GM23338 (cell line): ENCODE results near the gene MLPH. TPM values are rescaled to one million over a fixed set of nuclear protein-coding genes. Genes with fewer than 3 reads are reported as not detected.

Experiments used
- ATAC-seq: fragments of 200-7000 bp; cut with Tn5 transposase; 3 replicates; pipeline ENCODE4 v1.9.1; 2020
- DNase-seq: peaks from one replicate; pipeline ENCODE4 v3.0.0-alpha.2; 2015; ENCODE audit warnings: low spot score
- H2AFZ ChIP-seq: fragments of 200-600 bp; sonication (generic); 2 replicates; pipeline ENCODE4 v1.8.0; 2016; ENCODE audit warnings: antibody characterized with exemption, mild to moderate bottlenecking, moderate library complexity
- H3F3A ChIP-seq: fragments of 200-600 bp; sonication (generic); replicated peaks from 2 replicates; pipeline ENCODE4 v1.8.0; 2017; ENCODE audit warnings: antibody characterized with exemption, mixed run types, low read depth
- H3K27ac ChIP-seq: fragments of 200-600 bp; sonication (generic); 2 replicates; pipeline ENCODE4 v1.6.1; 2016; ENCODE audit warnings: low read depth
- H3K27me3 ChIP-seq: fragments of 200-600 bp; sonication (generic); 2 replicates; pipeline ENCODE4 v1.8.0; 2016; ENCODE audit warnings: mild to moderate bottlenecking, mixed run types, moderate library complexity; ENCODE audit not compliant: insufficient read depth
- H3K36me3 ChIP-seq: fragments of 200-600 bp; sonication (generic); 2 replicates; pipeline ENCODE4 v1.8.0; 2016; ENCODE audit warnings: mild to moderate bottlenecking; ENCODE audit not compliant: insufficient read depth
- H3K4me1 ChIP-seq: fragments of 200-600 bp; sonication (generic); 2 replicates; pipeline ENCODE4 v1.8.0; 2016; ENCODE audit warnings: mild to moderate bottlenecking, moderate library complexity; ENCODE audit not compliant: insufficient read depth
- H3K4me2 ChIP-seq: fragments of 200-600 bp; sonication (generic); 2 replicates; pipeline ENCODE4 v1.7.1; 2017; ENCODE audit warnings: mixed run types
- H3K4me3 ChIP-seq: fragments of 200-600 bp; sonication (generic); 2 replicates; pipeline ENCODE4 v1.6.1; 2016; ENCODE audit warnings: mixed run types
- H3K79me2 ChIP-seq: fragments of 200-600 bp; sonication (generic); replicated peaks from 2 replicates; pipeline ENCODE4 v1.8.0; 2017; ENCODE audit warnings: mild to moderate bottlenecking; ENCODE audit not compliant: insufficient read depth
- H3K9me2 ChIP-seq: fragments of 200-600 bp; sonication (generic); 2 replicates; pipeline ENCODE4 v1.8.0; 2017; ENCODE audit not compliant: insufficient read depth
- H4K20me1 ChIP-seq: fragments of 200-600 bp; sonication (generic); replicated peaks from 2 replicates; pipeline ENCODE4 v1.8.0; 2017; ENCODE audit warnings: mild to moderate bottlenecking; ENCODE audit not compliant: insufficient read depth
- H3K27ac Mint-ChIP-seq: 2 replicates; pipeline ENCODE4 v1.8.0; 2020; ENCODE audit warnings: inconsistent platforms, mild to moderate bottlenecking, moderate library complexity, mixed read lengths
- H3K27me3 Mint-ChIP-seq: 3 replicates; pipeline ENCODE4 v1.8.0; 2022; ENCODE audit warnings: low read depth, mild to moderate bottlenecking, moderate library complexity, mixed read lengths, inconsistent platforms; ENCODE audit not compliant: insufficient read depth, poor library complexity
- H3K36me3 Mint-ChIP-seq: 3 replicates; pipeline ENCODE4 v1.8.0; 2021; ENCODE audit warnings: low read depth, mild to moderate bottlenecking, inconsistent platforms, moderate library complexity, mixed read lengths
- H3K4me1 Mint-ChIP-seq: 3 replicates; pipeline ENCODE4 v1.8.0; 2020; ENCODE audit warnings: mild to moderate bottlenecking, inconsistent platforms, mixed read lengths
- H3K4me3 Mint-ChIP-seq: 3 replicates; pipeline ENCODE4 v1.8.0; 2021; ENCODE audit warnings: moderate library complexity, mild to moderate bottlenecking, inconsistent platforms, mixed read lengths
- H3K9me3 Mint-ChIP-seq: 3 replicates; pipeline ENCODE4 v1.8.0; 2020; ENCODE audit warnings: moderate library complexity, mild to moderate bottlenecking, inconsistent platforms, mixed read lengths
- CREB1 ChIP-seq: fragments of 250-450 bp; sonication (Bioruptor Pico); IDR thresholded peaks from 2 replicates; pipeline ENCODE4 v1.5.0; 2020; ENCODE audit warnings: low read depth, mild to moderate bottlenecking, moderate library complexity
- CTCF ChIP-seq, 2 experiments: fragments of 200-600 bp in 1 of 2; sonication (generic) in 1 of 2; conservative IDR thresholded peaks; 2 replicates each; pipeline versions ENCODE4 v1.5.1 to v1.6.1; 2016 to 2017; ENCODE audit warnings: antibody characterized with exemption in 2 of 2, low read depth in 2 of 2, mild to moderate bottlenecking in 2 of 2, moderate library complexity in 1 of 2
- EZH2 ChIP-seq: fragments of 200-600 bp; sonication (generic); IDR thresholded peaks from one replicate; pipeline ENCODE4 v1.8.0; 2017; ENCODE audit warnings: antibody characterized with exemption, mild to moderate bottlenecking, low read depth; ENCODE audit not compliant: unreplicated experiment
- JUNB ChIP-seq: IDR thresholded peaks from one replicate; pipeline ENCODE4 v1.6.1; 2016; ENCODE audit warnings: antibody characterized with exemption; ENCODE audit not compliant: unreplicated experiment
- POLR2AphosphoS5 ChIP-seq: IDR thresholded peaks from 2 replicates; pipeline ENCODE4 v1.6.1; 2016; ENCODE audit warnings: antibody characterized with exemption, low read depth
- STAT1 ChIP-seq: IDR thresholded peaks from one replicate; pipeline ENCODE4 v1.6.1; 2016; ENCODE audit warnings: antibody characterized with exemption; ENCODE audit not compliant: unreplicated experiment
- ZNF114 ChIP-seq: fragments of 250-450 bp; sonication (Bioruptor Pico); IDR thresholded peaks from 2 replicates; pipeline ENCODE4 v1.5.0; 2020; ENCODE audit warnings: mild to moderate bottlenecking, moderate library complexity
- polyA plus RNA-seq: library from polyadenylated mRNA; unstranded; fragments of >200 nt; fragmentation: Nextera tagmentation; extraction: Ambion mirVana; gene quantifications from 2 replicates; pipeline ENCODE4 v1.2.1, GENCODE V29; 2016
- total RNA-seq: library from RNA; depleted of rRNA; stranded (reverse); fragments of >200 nt; shearing (Covaris generic); gene quantifications from 2 replicates; pipeline ENCODE4 v1.2.3, GENCODE V29; 2014

MLPH gene
- total and polyA plus RNA-seq, 2 experiments from 2014 or later, result 13.6 to 16.5 TPM

DNA sequence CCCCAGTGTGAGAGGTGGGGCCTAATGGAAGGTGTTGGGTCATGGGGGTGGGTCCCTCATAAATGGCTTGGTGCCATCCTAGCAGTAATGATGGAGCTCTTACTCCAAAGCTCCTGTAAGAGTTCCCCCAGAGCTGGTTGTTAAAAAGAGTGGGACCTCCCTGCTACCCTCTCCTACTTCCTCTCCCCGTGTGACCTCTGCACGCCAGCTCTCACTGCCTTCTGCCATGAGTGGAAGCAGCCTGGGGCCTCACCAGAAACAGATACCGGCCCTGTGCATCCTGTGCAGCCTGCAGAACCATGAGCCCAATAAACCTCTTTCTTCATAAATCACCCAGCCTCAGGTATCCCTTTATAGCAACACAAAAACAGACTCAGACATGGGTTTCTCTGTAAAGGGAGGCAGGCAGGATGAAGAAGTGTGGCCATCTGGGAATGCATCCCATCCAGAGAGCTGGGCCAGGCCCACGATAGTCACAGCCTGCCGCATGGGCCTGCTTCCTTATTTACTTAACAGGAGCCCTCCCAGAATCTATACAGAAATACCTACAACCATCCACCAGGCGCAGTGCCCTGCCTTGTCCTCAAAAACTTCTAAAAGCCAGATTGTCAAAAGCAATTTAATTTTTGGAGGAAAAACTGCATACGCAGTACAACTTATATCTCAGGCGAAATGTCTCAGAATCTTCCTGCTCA lies 86.8 kb downstream of the MLPH start:
- H3K27me3 ChIP-seq, result no peaks in the 10 kb centered on the region
- Mint-ChIP-seq H3K4me1 (peaks cover 18% of the 10 kb centered on the region), H3K9me3 (peaks cover 4% of the 10 kb centered on the region; the same call in 1 of the 3 replicates), H3K27me3 (peaks cover 1% of the 10 kb centered on the region), H3K36me3 (peaks cover 8% of the 10 kb centered on the region; the same call in 2 of the 3 replicates), H3K27ac (no peak overlapping the region), H3K4me3 (no peak overlapping the region)
- no peaks in the 10 kb centered on the region for H3K9me2 ChIP-seq
- DNase-seq (no peak), ATAC-seq (no peak)
- no peaks in the 10 kb centered on the region for H3F3A ChIP-seq
- peaks cover 6% of the 10 kb centered on the region; the same call in 1 of the 2 replicates for H3K4me1 ChIP-seq
- H3K27ac ChIP-seq, result no peak overlapping the region
- no peak overlapping the region for H2AFZ ChIP-seq
- H3K79me2 ChIP-seq, result no peaks in the 10 kb centered on the region
- TF ChIP-seq CTCF (conservative IDR thresholded peaks at IDR 0.05; ENCODE audit: low read depth in 2 of 2) (no peak), JUNB (no peak)
- H3K4me2 ChIP-seq, result no peak overlapping the region
- H4K20me1 ChIP-seq, result no peaks in the 10 kb centered on the region
- H3K36me3 ChIP-seq, result no peaks in the 10 kb centered on the region
- H3K4me3 ChIP-seq, result no peak overlapping the region

DNA sequence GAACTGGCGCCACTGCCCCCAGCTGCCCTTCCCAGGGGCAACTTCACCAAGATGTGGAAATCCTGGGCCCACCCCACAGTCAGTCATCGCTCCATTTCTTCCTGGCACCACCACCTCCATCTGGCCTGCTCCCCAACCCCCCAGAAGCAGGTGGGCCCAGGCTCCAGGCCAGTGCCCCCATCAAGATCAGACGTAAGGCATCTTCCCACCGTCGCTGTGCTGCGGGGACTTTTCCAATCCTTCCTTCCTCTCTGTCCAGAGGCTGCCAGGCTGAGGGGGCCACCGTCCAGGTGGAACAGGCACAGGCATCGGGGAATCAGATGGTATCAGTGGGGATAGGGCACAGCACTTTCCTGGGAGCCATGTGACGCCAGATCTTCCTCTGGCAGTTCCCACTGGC lies 87.4 kb downstream of the MLPH start:
- DNase-seq, result no peak

More for the DNA sequence above, 87.4 kb downstream of the MLPH start:
- Histone ChIP-seq H3K4me2 (no peak overlapping the region), H3K36me3 (no peaks in the 10 kb centered on the region), H4K20me1 (no peaks in the 10 kb centered on the region), H3K9me2 (no peaks in the 10 kb centered on the region), H3K27me3 (no peaks in the 10 kb centered on the region), H3K79me2 (no peaks in the 10 kb centered on the region), H3K4me3 (no peak overlapping the region), H2AFZ (no peak overlapping the region), H3K4me1 (peaks cover 6% of the 10 kb centered on the region; the same call in 1 of the 2 replicates), H3F3A (no peaks in the 10 kb centered on the region), H3K27ac (no peak overlapping the region)
- peaks cover 1% of the 10 kb centered on the region for H3K27me3 Mint-ChIP-seq
- ATAC-seq, result no peak
- H3K4me1 Mint-ChIP-seq, result peaks cover 18% of the 10 kb centered on the region
- peaks cover 11% of the 10 kb centered on the region; the same call in 2 of the 3 replicates for H3K36me3 Mint-ChIP-seq
- H3K27ac Mint-ChIP-seq, result no peak overlapping the region
- 0 out of 3 replicates have a peak, but pooled peaks cover 4% of the 10 kb centered on the region for H3K9me3 Mint-ChIP-seq
- TF ChIP-seq JUNB (no peak), STAT1 (no peak), POLR2AphosphoS5 (no peak), ZNF114 (no peak), CTCF (conservative IDR thresholded peaks at IDR 0.05; ENCODE audit: low read depth in 2 of 2) (no peak), CREB1 (CRISPR knock-in tag) (no peak), EZH2 (no peak)
- H3K4me3 Mint-ChIP-seq, result no peak overlapping the region
